Gastroesophageal sphincter (tissue), 4 donors: ENCODE data around the gene SAMD4B. TPM values are rescaled to one million over a fixed set of nuclear protein-coding genes. Genes with fewer than 3 reads are reported as not detected.
"Not testable (repeated sequence)": the region's sequence is repeated elsewhere in the genome, so short reads cannot be mapped to it uniquely, and the experiment has no call there.

ENCODE experiments used
- ATAC-seq: fragments of 150-250 bp; one replicate; pipeline ENCODE4 v1.9.1; 2016; ENCODE audit warnings: mild to moderate bottlenecking, moderate library complexity
- H3K27ac ChIP-seq, 4 donors: fragments of 200-600 bp; sonication (generic) in 3 of 4; 1 replicate in 3 of 4; 2 replicates in 1 of 4; pipeline ENCODE4 v1.5.1; 2016 to 2019
- H3K27me3 ChIP-seq: fragments of 200-600 bp; sonication (generic); one replicate; pipeline ENCODE4 v1.5.1; 2019
- H3K36me3 ChIP-seq, 2 donors: fragments of 200-600 bp; sonication (generic); one replicate each; pipeline ENCODE4 v1.5.1; 2019; ENCODE audit warnings: control low read depth in 1 of 2
- H3K4me1 ChIP-seq, 3 donors: fragments of 200-600 bp; sonication (generic); 1 replicate in 2 of 3; 2 replicates in 1 of 3; pipeline ENCODE4 v1.5.1; 2016 to 2019; ENCODE audit warnings: control low read depth in 2 of 3
- H3K4me3 ChIP-seq, 2 donors: fragments of 200-600 bp; sonication (generic); one replicate each; pipeline ENCODE4 v1.5.1; 2019; ENCODE audit warnings: mild to moderate bottlenecking in 1 of 2, moderate library complexity in 1 of 2
- H3K9me3 ChIP-seq, 3 donors: fragments of 200-600 bp; sonication (generic); one replicate each; pipeline ENCODE4 v1.5.1; 2017 to 2019; ENCODE audit warnings: control low read depth in 2 of 3
- CTCF ChIP-seq, 4 experiments: fragments of 200-600 bp in 2 of 4; fragments of 450-650 bp in 2 of 4; sonication (generic) in 1 of 4; IDR thresholded peaks; one replicate each; pipeline ENCODE4 v1.5.1; 2017 to 2019; ENCODE audit warnings: antibody characterized with exemption in 4 of 4, mild to moderate bottlenecking in 2 of 4, moderate library complexity in 2 of 4
- EP300 ChIP-seq: sonication (generic); formaldehyde crosslinking; IDR thresholded peaks from one replicate; pipeline ENCODE4 v1.6.1; 2017; ENCODE audit warnings: antibody characterized with exemption, mild to moderate bottlenecking
- POLR2A ChIP-seq, 2 donors: fragments of 450-650 bp; IDR thresholded peaks; one replicate each; pipeline ENCODE4 v1.6.1; 2017; ENCODE audit warnings: antibody characterized with exemption in 2 of 2, mild to moderate bottlenecking in 2 of 2, moderate library complexity in 1 of 2
- POLR2AphosphoS5 ChIP-seq: sonication (generic); formaldehyde crosslinking; IDR thresholded peaks from one replicate; pipeline ENCODE4 v1.6.1; 2017; ENCODE audit warnings: antibody characterized with exemption
- WGBS, 2 donors: methylation state at CpG; one replicate each; pipeline ENCODE4 v1.1.5; 2018; ENCODE audit warnings: low coverage in 1 of 2; 5-methylcytosine and 5-hydroxymethylcytosine counted together
- total RNA-seq, 4 donors: library from RNA; depleted of rRNA; stranded (reverse); fragments of >200 nt; gene quantifications; one replicate each; pipeline ENCODE4 v1.1.0, GENCODE V29; 2016

The SAMD4B gene
- total RNA-seq, 4 donors from 2014 or later: 68.2 to 121 (median 92.8) TPM

- Histone ChIP-seq H3K27ac (no peak overlapping the region), H3K9me3 (no peaks in the 10 kb centered on the region), H3K27me3 (peaks cover 87% of the 10 kb centered on the region), H3K36me3 (no peaks in the 10 kb centered on the region), H3K4me1 (peaks cover 0 to 16% (median 7%) of the 10 kb centered on the region in 3 donors), H3K4me3 (peak overlapping the region in 1 of 2 donors; percentile 22)
- TF ChIP-seq POLR2A (IDR thresholded peaks at IDR 0.05) (no peak), EP300 (no peak), POLR2AphosphoS5 (no peak), CTCF (IDR thresholded peaks at IDR 0.05) (no peak)
- peak; percentile 43 for ATAC-seq
- 9 to 33% methylated on average over 6 to 12 of the region's 71 CpGs for WGBS, 2 donors
These were observed 35.0 kb upstream of the SAMD4B start for GRCh38 chr19:39307046-39307821.

GRCh38 chr19:39307822-39308530, 34.2 kb upstream of the SAMD4B start:
- no peak for TF ChIP-seq EP300
- TF ChIP-seq POLR2A (IDR thresholded peaks at IDR 0.05): no peak
- no peak for TF ChIP-seq CTCF (IDR thresholded peaks at IDR 0.05)
- no peak for TF ChIP-seq POLR2AphosphoS5
- H3K4me3 ChIP-seq: peak overlapping the region in 1 of 2 donors; percentile 22
- peaks cover 0 to 5% of the 10 kb centered on the region in 2 donors for H3K36me3 ChIP-seq
- ATAC-seq: peak; percentile 34
- H3K27me3 ChIP-seq: peaks cover 82% of the 10 kb centered on the region
- H3K9me3 ChIP-seq: no peaks in the 10 kb centered on the region
- no CpG with 5 or more reads among the region's 82 CpGs for WGBS, 2 donors
- peaks cover 0 to 16% (median 7%) of the 10 kb centered on the region in 3 donors for H3K4me1 ChIP-seq
- no peak overlapping the region for H3K27ac ChIP-seq

- Histone ChIP-seq H3K4me3 (no peak overlapping the region), H3K36me3 (peaks cover 0 to 12% of the 10 kb centered on the region in 2 donors), H3K4me1 (peaks cover 0 to 16% (median 7%) of the 10 kb centered on the region in 3 donors), H3K27me3 (peaks cover 74% of the 10 kb centered on the region), H3K9me3 (no peaks in the 10 kb centered on the region), H3K27ac (no peak overlapping the region)
- no peak for ATAC-seq
- WGBS, 2 donors: 65 to 78% methylated on average over 7 to 9 of the region's 18 CpGs
- TF ChIP-seq POLR2AphosphoS5 (no peak), POLR2A (IDR thresholded peaks at IDR 0.05) (no peak), CTCF (IDR thresholded peaks at IDR 0.05) (no peak), EP300 (no peak)
These were observed 33.5 kb upstream of the SAMD4B start for GRCh38 chr19:39308531-39309304.

GRCh38 chr19:39309305-39309670, 32.9 kb upstream of the SAMD4B start:
- not testable (repeated sequence) for H3K4me3 ChIP-seq, H3K9me3 ChIP-seq, ATAC-seq, H3K27ac ChIP-seq
- WGBS, 2 donors: 93% methylated on average over 7 of the region's 7 CpGs; no CpG with 5 or more reads in 1 of the 2 donors
- Histone ChIP-seq H3K27me3 (peaks cover 69% of the 10 kb centered on the region), H3K36me3 (peaks cover 0 to 18% of the 10 kb centered on the region in 2 donors), H3K4me1 (peaks cover 0 to 16% (median 7%) of the 10 kb centered on the region in 3 donors)

- Histone ChIP-seq H3K4me3 (no peak overlapping the region), H3K27me3 (peaks cover 54% of the 10 kb centered on the region), H3K9me3 (no peaks in the 10 kb centered on the region), H3K36me3 (peaks cover 0 to 28% of the 10 kb centered on the region in 2 donors), H3K27ac (no peak overlapping the region), H3K4me1 (peaks cover 0 to 16% (median 7%) of the 10 kb centered on the region in 3 donors)
- TF ChIP-seq POLR2A (IDR thresholded peaks at IDR 0.05) (no peak), EP300 (no peak), POLR2AphosphoS5 (no peak), CTCF (IDR thresholded peaks at IDR 0.05) (no peak)
- no peak for ATAC-seq
- WGBS, 2 donors: 65% methylated on average over 9 of the region's 11 CpGs; no CpG with 5 or more reads in 1 of the 2 donors
These were observed 31.5 kb upstream of the SAMD4B start for GRCh38 chr19:39310558-39311311.
